Left lung (tissue), 10 donors: Measurements from ENCODE around the gene TOX2. TPM values are rescaled to one million over a fixed set of nuclear protein-coding genes. Genes with fewer than 3 reads are reported as not detected.

Source experiments
- ATAC-seq: fragments of 200-7000 bp; cut with Tn5 transposase; one replicate; pipeline ENCODE4 v1.9.1; 2020; ENCODE audit warnings: moderate library complexity
- DNase-seq, 4 donors: peaks; one replicate each; pipeline ENCODE4 v3.0.0-alpha.2; 2013 to 2020
- H3K27ac ChIP-seq, 2 donors: fragments of 200-600 bp; sonication (generic) in 1 of 2; one replicate each; pipeline versions ENCODE4 v1.5.0 to v1.8.0; 2020 to 2021
- H3K27me3 ChIP-seq, 2 donors: fragments of 200-600 bp; sonication (generic) in 1 of 2; one replicate each; pipeline versions ENCODE4 v1.5.0 to v1.8.0; 2020 to 2021
- H3K36me3 ChIP-seq, 2 donors: fragments of 200-600 bp; sonication (generic) in 1 of 2; one replicate each; pipeline versions ENCODE4 v1.5.0 to v1.8.0; 2020 to 2021
- H3K4me1 ChIP-seq, 2 donors: fragments of 200-600 bp; one replicate each; pipeline ENCODE4 v1.8.0; 2021
- H3K4me3 ChIP-seq, 2 donors: fragments of 200-600 bp; sonication (generic) in 1 of 2; one replicate each; pipeline versions ENCODE4 v1.5.0 to v1.8.0; 2020 to 2021; ENCODE audit warnings: mild to moderate bottlenecking in 1 of 2
- H3K9me3 ChIP-seq, 2 donors: fragments of 200-600 bp; sonication (generic) in 1 of 2; one replicate each; pipeline versions ENCODE4 v1.5.0 to v1.8.0; 2020 to 2021
- intact Hi-C, 2 donors: fragments of 100-400 bp; cut with DNase I; formaldehyde crosslinking; loops; one replicate each; pipeline versions ENCODE4 v1.11.2 to v1.14.2; 2022
- polyA plus RNA-seq, 6 donors: library from polyadenylated mRNA; unstranded; fragments of 120-200 nt; gene quantifications; one replicate each; pipeline ENCODE4 v1.2.1, GENCODE V29; 2013; ENCODE audit not compliant: insufficient read length in 6 of 6
- total RNA-seq, 2 donors: library from RNA; stranded (reverse); fragmentation: NEBNext Ultra II Directional; extraction: Animal tissue kit (Norgen Biotek cat#: 25700); gene quantifications; one replicate each; pipeline ENCODE4 v1.2.1, GENCODE V29; 2021
- TF ChIP-seq, protein P1 (sequence below), 2 donors: fragments of 200-600 bp; sonication (generic) in 1 of 2; IDR thresholded peaks; one replicate each; pipeline versions ENCODE4 v1.5.0 to v1.8.0; 2021; ENCODE audit warnings: antibody characterized with exemption in 2 of 2
- donor health status: DM: no; HTN: yes; CAD: no.
- donor health status: DM: no; HTN: no; CAD: no.

TOX2 gene
- total and polyA plus RNA-seq, 8 donors: 14.5 to 61.1 (median 41.3) TPM

DNA sequence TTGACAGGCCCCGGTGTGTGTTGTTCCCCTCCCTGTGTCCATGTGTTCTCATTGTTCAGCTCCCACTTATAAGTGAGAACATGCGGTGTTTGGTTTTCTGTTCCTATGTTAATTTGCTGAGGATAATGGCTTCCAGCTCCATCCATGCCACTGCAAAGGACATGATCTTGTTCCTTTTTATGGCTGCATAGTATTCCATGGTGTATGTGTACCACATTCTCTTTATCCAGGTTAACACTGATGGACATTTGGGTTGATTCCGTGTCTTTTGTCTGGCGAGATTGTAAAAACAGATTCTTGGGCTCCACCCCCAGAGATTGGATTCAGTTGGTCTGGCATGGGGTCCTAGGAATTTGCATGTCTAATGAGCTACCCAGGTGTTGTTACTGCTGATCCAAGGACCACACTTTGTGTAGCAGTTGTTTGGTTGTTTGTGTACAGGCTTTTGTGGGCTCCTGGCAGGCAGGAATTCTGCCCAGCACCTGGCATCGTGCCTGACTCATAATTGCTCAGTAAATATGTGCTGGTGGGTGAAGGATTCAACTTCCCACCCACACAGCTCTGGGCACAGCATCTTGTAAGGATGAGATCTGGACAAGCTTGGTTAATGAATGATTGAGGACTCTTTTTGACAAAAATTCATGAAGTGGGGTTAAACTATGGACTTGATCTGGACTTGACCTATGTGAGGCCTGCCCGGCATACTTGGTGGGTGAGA lies 5.2 kb downstream of the TOX2 start:
- Histone ChIP-seq H3K36me3 (no peaks in the 10 kb centered on the region), H3K27ac (no peak overlapping the region), H3K27me3 (peaks cover 19 to 54% of the 10 kb centered on the region in 2 donors), H3K4me3 (no peak overlapping the region), H3K4me1 (peaks cover 0 to 17% of the 10 kb centered on the region in 2 donors), H3K9me3 (no peaks in the 10 kb centered on the region)
- intact Hi-C loops: no loop called here
- ATAC-seq (no peak), DNase-seq (no peak)
- TF ChIP-seq, protein P1, sequence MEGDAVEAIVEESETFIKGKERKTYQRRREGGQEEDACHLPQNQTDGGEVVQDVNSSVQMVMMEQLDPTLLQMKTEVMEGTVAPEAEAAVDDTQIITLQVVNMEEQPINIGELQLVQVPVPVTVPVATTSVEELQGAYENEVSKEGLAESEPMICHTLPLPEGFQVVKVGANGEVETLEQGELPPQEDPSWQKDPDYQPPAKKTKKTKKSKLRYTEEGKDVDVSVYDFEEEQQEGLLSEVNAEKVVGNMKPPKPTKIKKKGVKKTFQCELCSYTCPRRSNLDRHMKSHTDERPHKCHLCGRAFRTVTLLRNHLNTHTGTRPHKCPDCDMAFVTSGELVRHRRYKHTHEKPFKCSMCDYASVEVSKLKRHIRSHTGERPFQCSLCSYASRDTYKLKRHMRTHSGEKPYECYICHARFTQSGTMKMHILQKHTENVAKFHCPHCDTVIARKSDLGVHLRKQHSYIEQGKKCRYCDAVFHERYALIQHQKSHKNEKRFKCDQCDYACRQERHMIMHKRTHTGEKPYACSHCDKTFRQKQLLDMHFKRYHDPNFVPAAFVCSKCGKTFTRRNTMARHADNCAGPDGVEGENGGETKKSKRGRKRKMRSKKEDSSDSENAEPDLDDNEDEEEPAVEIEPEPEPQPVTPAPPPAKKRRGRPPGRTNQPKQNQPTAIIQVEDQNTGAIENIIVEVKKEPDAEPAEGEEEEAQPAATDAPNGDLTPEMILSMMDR (IDR thresholded peaks at IDR 0.05): no peak

DNA sequence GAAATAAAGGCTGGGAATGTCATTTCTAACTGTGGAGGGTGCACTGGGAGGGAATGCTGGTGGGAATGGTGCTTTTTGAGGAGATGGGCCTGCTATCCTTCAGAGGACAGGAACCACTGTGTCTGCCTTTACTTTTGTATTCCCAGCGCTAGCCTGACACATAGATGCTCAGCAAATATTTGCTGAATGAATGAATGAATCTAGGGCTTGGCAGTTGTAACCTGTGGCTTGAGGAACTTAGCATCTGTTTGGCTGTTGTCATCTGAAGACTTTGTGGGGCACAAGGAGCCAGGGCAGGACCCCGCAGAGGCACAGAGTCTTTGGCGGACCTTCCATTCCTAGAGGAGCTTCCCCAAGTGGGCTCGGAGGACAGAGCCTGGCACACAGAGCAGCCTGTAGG lies 6.1 kb downstream of the TOX2 start:
- H3K4me1 ChIP-seq: peaks cover 2 to 15% of the 10 kb centered on the region in 2 donors
- DNase-seq: no peak
- no peaks in the 10 kb centered on the region for H3K9me3 ChIP-seq
- intact Hi-C loops: no loop called here
- H3K27me3 ChIP-seq: peaks cover 10 to 45% of the 10 kb centered on the region in 2 donors
- no peak for ATAC-seq
- H3K4me3 ChIP-seq: no peak overlapping the region
- TF ChIP-seq, protein P1 (IDR thresholded peaks at IDR 0.05): no peak
- H3K27ac ChIP-seq: no peak overlapping the region
- H3K36me3 ChIP-seq: no peaks in the 10 kb centered on the region

DNA sequence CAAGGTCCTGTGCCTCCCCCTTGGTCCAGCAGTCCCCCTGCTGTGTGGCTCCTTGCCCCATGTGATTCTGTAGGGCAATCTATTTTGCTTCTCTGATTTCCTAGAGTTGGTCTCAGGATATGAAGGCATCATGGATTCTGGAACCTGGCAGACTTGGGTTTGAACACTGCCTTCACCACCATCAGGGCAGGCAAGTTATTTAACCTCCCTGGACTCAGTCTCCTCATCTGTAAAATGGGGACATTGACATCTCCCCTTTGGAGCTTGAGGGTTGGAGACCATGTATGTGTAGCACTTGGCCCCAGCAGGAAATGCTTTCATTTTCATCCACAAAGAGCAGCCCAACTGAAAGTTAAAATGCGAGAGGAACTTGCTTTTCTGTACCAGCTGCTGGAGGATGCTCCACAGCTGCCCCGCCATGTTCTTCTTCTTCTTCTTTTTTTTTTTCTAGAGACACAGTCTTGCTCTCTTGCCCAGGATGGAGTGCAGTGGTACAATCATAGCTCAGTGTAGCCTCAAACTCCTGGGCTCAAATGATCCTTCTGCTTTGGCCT lies 6.7 kb downstream of the TOX2 start:
- intact Hi-C loops: no loop called here
- H3K9me3 ChIP-seq: no peaks in the 10 kb centered on the region

DNA sequence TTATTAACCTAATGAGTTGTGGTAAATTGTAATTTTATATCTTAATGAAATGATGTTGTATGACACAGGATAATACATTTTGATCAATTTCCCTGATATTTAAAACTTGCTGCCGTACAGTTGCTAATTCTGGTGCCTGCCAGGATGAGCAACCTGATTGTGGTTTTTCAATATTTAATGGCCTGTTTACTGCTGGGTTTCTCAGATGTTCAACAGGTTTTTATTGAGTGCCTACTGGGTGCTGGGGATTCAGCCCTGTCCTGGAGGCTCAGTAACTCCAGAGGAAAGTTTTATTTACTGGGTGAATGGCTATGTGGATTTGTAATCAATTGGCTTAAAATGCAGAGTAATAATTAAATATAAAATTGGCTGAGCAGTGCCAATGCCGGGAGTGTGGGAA lies 8.0 kb downstream of the TOX2 start:
- peaks cover 0 to 27% of the 10 kb centered on the region in 2 donors for H3K27me3 ChIP-seq
- no peak overlapping the region for H3K4me3 ChIP-seq
- TF ChIP-seq, protein P1 (IDR thresholded peaks at IDR 0.05): no peak
- H3K9me3 ChIP-seq: no peaks in the 10 kb centered on the region
- peaks cover 8 to 20% of the 10 kb centered on the region in 2 donors for H3K4me1 ChIP-seq
- intact Hi-C loops: no loop called here
- no peaks in the 10 kb centered on the region for H3K36me3 ChIP-seq
- no peak for ATAC-seq
- no peak overlapping the region for H3K27ac ChIP-seq
- no peak for DNase-seq

More for the DNA sequence above, 6.7 kb downstream of the TOX2 start:
- Histone ChIP-seq H3K4me1 (peaks cover 7 to 15% of the 10 kb centered on the region in 2 donors), H3K36me3 (no peaks in the 10 kb centered on the region), H3K4me3 (no peak overlapping the region), H3K27ac (no peak overlapping the region), H3K27me3 (peaks cover 5 to 40% of the 10 kb centered on the region in 2 donors)
- no peak for DNase-seq
- ATAC-seq: no peak
- TF ChIP-seq, protein P1 (IDR thresholded peaks at IDR 0.05): no peak

DNA sequence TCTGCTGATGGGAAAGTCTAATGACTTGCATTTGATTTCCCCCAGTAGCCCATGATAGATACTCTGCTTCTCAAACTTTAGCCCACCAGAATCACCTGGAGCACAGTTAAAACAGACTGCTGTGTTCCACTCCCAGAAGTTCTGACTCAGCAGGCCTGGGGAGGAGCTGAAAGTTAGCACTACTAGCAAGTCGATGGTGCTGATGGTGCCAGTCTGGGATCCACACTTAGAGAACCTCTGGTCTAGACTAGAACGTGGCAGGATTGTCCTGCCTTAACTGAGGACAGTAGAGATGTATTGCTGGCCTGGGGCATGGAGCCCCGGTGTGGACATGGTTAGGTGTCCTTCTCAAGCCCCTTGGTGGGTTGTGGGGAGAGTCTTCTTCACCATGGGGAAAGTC lies 8.7 kb downstream of the TOX2 start:
- no peak for DNase-seq
- intact Hi-C loops: no loop called here
- Histone ChIP-seq H3K4me3 (no peak overlapping the region), H3K27me3 (peaks cover 0 to 21% of the 10 kb centered on the region in 2 donors), H3K9me3 (no peaks in the 10 kb centered on the region), H3K36me3 (no peaks in the 10 kb centered on the region), H3K4me1 (peaks cover 8 to 20% of the 10 kb centered on the region in 2 donors), H3K27ac (no peak overlapping the region)
- ATAC-seq: no peak
- TF ChIP-seq, protein P1 (IDR thresholded peaks at IDR 0.05): no peak
